HCT116 (cell line): ENCODE data around the gene LRCH2. TPM values are rescaled to one million over a fixed set of nuclear protein-coding genes. Genes with fewer than 3 reads are reported as not detected.

Source experiments
- ATAC-seq: fragments of 200-7000 bp; cut with Tn5 transposase; 2 replicates; pipeline ENCODE4 v1.9.1; 2020; ENCODE audit warnings: mild to moderate bottlenecking, moderate library complexity
- BruUV-seq: library from RNA; stranded (reverse); fragments of 400-500 nt; replicated peaks from 2 replicates; lab custom pipeline; 2021; lab: Mats Ljungman, UMichigan
- CTCF ChIA-PET: fragments of 300-600 bp; sonication (Branson Sonifier 250); formaldehyde crosslinking; loops from one replicate; lab custom pipeline; 2021; ENCODE audit warnings: antibody characterized with exemption; lab: Charles Lee
- POLR2A ChIA-PET: fragments of 300-600, 350-600 bp; sonication (Branson Sonifier 250); formaldehyde crosslinking; loops from one replicate; lab custom pipeline; 2021; ENCODE audit warnings: antibody characterized with exemption; lab: Charles Lee
- RAD21 ChIA-PET, 2 experiments: fragments of 300-600 bp; sonication (Branson Sonifier 250); formaldehyde crosslinking; loops; one replicate each; lab custom pipeline; 2023; ENCODE audit warnings: low total read pairs in 2 of 2; ENCODE audit not compliant: uncharacterized antibody in 2 of 2, unreplicated experiment in 2 of 2, low non-redundant PET in 1 of 2; lab: Charles Lee
- DNase-seq: peaks from one replicate; pipeline ENCODE4 v3.0.0-alpha.2; 2010; ENCODE audit warnings: low read depth, low spot score
- H2AFZ ChIP-seq: fragments of 200-600 bp; shearing (Covaris generic), sonication (generic); 2 replicates; pipeline ENCODE4 v1.6.1; 2017; ENCODE audit warnings: low read depth, mixed run types, mixed read lengths, antibody characterized with exemption, low read length; ENCODE audit not compliant: poor library complexity, severe bottlenecking
- H3K27ac ChIP-seq: 2 replicates; pipeline ENCODE4 v1.5.1; 2012; ENCODE audit warnings: low read depth, low read length
- H3K27me3 ChIP-seq: fragments of 200-600 bp; sonication (generic); 2 replicates; pipeline ENCODE4 v1.6.1; 2016; ENCODE audit warnings: mixed run types, low read length, mixed read lengths; ENCODE audit not compliant: insufficient read depth
- H3K36me3 ChIP-seq, 2 experiments: fragments of 200-500 bp in 1 of 2; fragments of 200-600 bp in 1 of 2; sonication (Bioruptor generic) in 1 of 2; sonication (generic) in 1 of 2; 2 replicates each; pipeline versions ENCODE4 v1.5.1 to v1.6.1; 2014 to 2016; ENCODE audit warnings: low read length in 2 of 2, inconsistent platforms in 1 of 2, mixed read lengths in 1 of 2, mixed run types in 1 of 2; ENCODE audit not compliant: insufficient read depth in 2 of 2, control insufficient read depth in 1 of 2
- H3K4me1 ChIP-seq, 2 experiments: fragments of 200-600 bp in 1 of 2; sonication (generic) in 1 of 2; 2 replicates each; pipeline versions ENCODE4 v1.5.1 to v1.6.1; 2012 to 2017; ENCODE audit warnings: low read length in 2 of 2, inconsistent platforms in 1 of 2, mild to moderate bottlenecking in 1 of 2, mixed read lengths in 1 of 2, mixed run types in 1 of 2, moderate library complexity in 1 of 2; ENCODE audit not compliant: insufficient read depth in 2 of 2, control insufficient read depth in 1 of 2
- H3K4me2 ChIP-seq: fragments of 200-600 bp; sonication (generic); 2 replicates; pipeline ENCODE4 v1.6.1; 2017; ENCODE audit warnings: mixed run types, low read length, mixed read lengths
- H3K4me3 ChIP-seq, 2 experiments: fragments of 200-600 bp in 1 of 2; sonication (generic) in 1 of 2; replicated peaks in 1 of 2; 2 replicates each; pipeline ENCODE4 v1.5.1; 2011 to 2016; ENCODE audit warnings: low read length in 2 of 2, control low read depth in 1 of 2, low read depth in 1 of 2, mild to moderate bottlenecking in 1 of 2, mixed read lengths in 1 of 2, mixed run types in 1 of 2
- H3K79me2 ChIP-seq: fragments of 200-600 bp; sonication (generic); 2 replicates; pipeline ENCODE4 v1.6.1; 2017; ENCODE audit warnings: mild to moderate bottlenecking, mixed run types, low read length, moderate library complexity, mixed read lengths; ENCODE audit not compliant: insufficient read depth
- H3K9ac ChIP-seq: fragments of 200-600 bp; sonication (generic); 2 replicates; pipeline ENCODE4 v1.6.1; 2016; ENCODE audit warnings: low read length, mixed read lengths
- H3K9me2 ChIP-seq: fragments of 200-600 bp; sonication (generic), shearing (Covaris generic); 2 replicates; pipeline ENCODE4 v1.6.1; 2017; ENCODE audit warnings: mixed run types, mild to moderate bottlenecking, moderate library complexity; ENCODE audit not compliant: insufficient read depth
- H3K9me3 ChIP-seq, 2 experiments: fragments of 200-500 bp in 1 of 2; fragments of 200-600 bp in 1 of 2; sonication (Bioruptor generic) in 1 of 2; sonication (generic) in 1 of 2; 2 replicates each; pipeline ENCODE4 v1.6.1; 2014 to 2017; ENCODE audit warnings: low read length in 2 of 2, mixed read lengths in 2 of 2, inconsistent platforms in 1 of 2, low read depth in 1 of 2, mild to moderate bottlenecking in 1 of 2, mixed run types in 1 of 2, moderate library complexity in 1 of 2; ENCODE audit not compliant: control insufficient read depth in 1 of 2, insufficient read depth in 1 of 2
- H4K20me1 ChIP-seq: fragments of 200-600 bp; sonication (generic), shearing (Covaris generic); 2 replicates; pipeline ENCODE4 v1.6.1; 2017; ENCODE audit warnings: mixed run types, mild to moderate bottlenecking, moderate library complexity; ENCODE audit not compliant: insufficient read depth
- ATF3 ChIP-seq: IDR thresholded peaks from 2 replicates; pipeline ENCODE4 v1.6.1; 2012
- CBX3 ChIP-seq: IDR thresholded peaks from 2 replicates; pipeline ENCODE4 v1.6.1; 2012; ENCODE audit warnings: low read depth
- ELF1 ChIP-seq: IDR thresholded peaks from 2 replicates; pipeline ENCODE4 v1.6.1; 2012; ENCODE audit warnings: low read depth, borderline replicate concordance
- EZH2phosphoT487 ChIP-seq: fragments of 200-600 bp; IDR thresholded peaks from 2 replicates; pipeline ENCODE4 v1.6.1; 2018; ENCODE audit warnings: antibody characterized with exemption, borderline replicate concordance
- JUND ChIP-seq: IDR thresholded peaks from 2 replicates; pipeline ENCODE4 v1.6.1; 2012
- MAX ChIP-seq: IDR thresholded peaks from 2 replicates; pipeline ENCODE4 v1.6.1; 2012
- POLR2A ChIP-seq: IDR thresholded peaks from 2 replicates; pipeline ENCODE4 v1.7.0; 2011; ENCODE audit warnings: borderline replicate concordance; ENCODE audit not compliant: insufficient read depth, insufficient read length; ENCODE audit errors: extremely low read depth
- REST ChIP-seq: IDR thresholded peaks from 2 replicates; pipeline ENCODE4 v1.6.1; 2012; ENCODE audit warnings: low read depth
- SRF ChIP-seq: IDR thresholded peaks from 2 replicates; pipeline ENCODE4 v1.6.1; 2012; ENCODE audit warnings: low read depth
- TCF7L2 ChIP-seq: IDR thresholded peaks from 2 replicates; pipeline ENCODE4 v1.7.0; 2011; ENCODE audit warnings: borderline replicate concordance, inconsistent platforms; ENCODE audit not compliant: insufficient read depth, insufficient read length; ENCODE audit errors: extremely low read depth
- YY1 ChIP-seq: IDR thresholded peaks from 2 replicates; pipeline ENCODE4 v1.6.1; 2011; ENCODE audit warnings: low read length, low read depth, moderate library complexity, mild to moderate bottlenecking; ENCODE audit not compliant: insufficient replicate concordance; ENCODE audit errors: extremely low read depth
- ZBTB33 ChIP-seq: IDR thresholded peaks from 2 replicates; pipeline ENCODE4 v1.6.1; 2011; ENCODE audit warnings: mild to moderate bottlenecking, low read length, moderate library complexity; ENCODE audit not compliant: insufficient replicate concordance; ENCODE audit errors: extremely low read depth
- ZFX ChIP-seq: fragments of 450-650 bp; IDR thresholded peaks from 2 replicates; pipeline ENCODE4 v1.6.1; 2017
- ZNF274 ChIP-seq: fragments of 200-500 bp; sonication (Bioruptor generic); IDR thresholded peaks from 2 replicates; pipeline ENCODE4 v1.6.1; 2014; ENCODE audit warnings: mild to moderate bottlenecking, low read depth, low read length, inconsistent platforms
- intact Hi-C: fragments of 100-400 bp; cut with micrococcal nuclease; formaldehyde crosslinking; loops from 2 replicates; pipeline ENCODE4 v1.10.0; 2022
- total RNA-seq: library from RNA; stranded (reverse); gene quantifications from one replicate; pipeline ENCODE4 v1.2.1, GENCODE V29; 2021; ENCODE audit not compliant: unreplicated experiment

Gene LRCH2
- total RNA-seq, 1 experiment from 2014 or later, result not detected

GRCh38 chrX:115178473-115178872 is 55.4 kb downstream of the LRCH2 start:
- ATAC-seq (no peak), DNase-seq (no peak)
- intact Hi-C loops, result no loop called here
- Histone ChIP-seq H3K4me2 (no peak overlapping the region), H3K4me3 (no peak overlapping the region), H3K9me3 (no peaks in the 10 kb centered on the region), H3K9me2 (no peaks in the 10 kb centered on the region), H3K9ac (no peak overlapping the region), H4K20me1 (no peaks in the 10 kb centered on the region), H3K79me2 (no peaks in the 10 kb centered on the region), H3K36me3 (no peaks in the 10 kb centered on the region), H3K27me3 (no peaks in the 10 kb centered on the region), H3K4me1 (no peaks in the 10 kb centered on the region), H3K27ac (no peak overlapping the region), H2AFZ (no peak overlapping the region)
- BruUV-seq, result no TSS peak
- TF ChIP-seq YY1 (no peak), ZFX (no peak), ZBTB33 (no peak), ZNF274 (no peak), CBX3 (no peak), JUND (no peak), ELF1 (no peak)
- ChIA-PET CTCF (no interaction called here), POLR2A (no interaction called here), RAD21 (no interaction called here)

GRCh38 chrX:115177932-115178331 is 56.0 kb downstream of the LRCH2 start:
- ATAC-seq (no peak), DNase-seq (no peak)
- Histone ChIP-seq H3K79me2 (no peaks in the 10 kb centered on the region), H3K9me2 (no peaks in the 10 kb centered on the region), H2AFZ (no peak overlapping the region), H3K9me3 (no peaks in the 10 kb centered on the region), H3K27me3 (no peaks in the 10 kb centered on the region), H3K36me3 (no peaks in the 10 kb centered on the region), H4K20me1 (no peaks in the 10 kb centered on the region), H3K4me3 (no peak overlapping the region), H3K4me2 (no peak overlapping the region), H3K4me1 (no peaks in the 10 kb centered on the region), H3K27ac (no peak overlapping the region), H3K9ac (no peak overlapping the region)
- ChIA-PET RAD21 (no interaction called here), CTCF (no interaction called here), POLR2A (no interaction called here)
- BruUV-seq, result no TSS peak
- intact Hi-C loops, result no loop called here
- TF ChIP-seq MAX, result no peak
- TF ChIP-seq POLR2A, result no peak
- TF ChIP-seq EZH2phosphoT487, result no peak
- no peak for TF ChIP-seq ZNF274
- TF ChIP-seq YY1, result no peak
- no peak for TF ChIP-seq TCF7L2
- TF ChIP-seq REST, result no peak
- TF ChIP-seq ZFX, result no peak
- no peak for TF ChIP-seq ATF3
- TF ChIP-seq SRF, result no peak
- TF ChIP-seq, all 23 proteins: peak for 0
